ENCODE results near the gene CARMIL1. TPM values are rescaled to one million over a fixed set of nuclear protein-coding genes. Genes with fewer than 3 reads are reported as not detected.

Gene CARMIL1
- total RNA-seq, 1 experiment from 2014 or later = 23.6 TPM

DNA sequence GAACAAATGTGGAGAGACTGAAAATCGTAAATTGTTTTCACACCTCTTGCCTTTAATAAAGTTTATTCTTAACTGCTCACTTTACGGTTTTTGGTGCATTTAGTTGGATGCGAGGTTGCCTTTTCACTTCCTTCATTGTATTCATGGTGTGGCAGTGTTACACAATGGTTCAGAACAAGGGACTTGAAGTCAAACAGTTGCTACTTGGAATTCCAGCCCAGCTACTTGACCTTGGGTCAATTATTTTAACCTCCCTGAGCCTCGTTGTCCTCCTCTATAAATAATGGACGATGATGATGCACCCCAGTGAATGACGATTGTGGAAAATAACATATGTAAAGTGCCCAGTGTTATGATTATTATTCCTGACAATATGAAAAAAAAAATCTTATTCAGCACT, 72.3 kb downstream of the CARMIL1 start:
- WGBS (ENCODE audit: extremely low coverage, insufficient read length, low lambda C conversion rate) = no CpG with 5 or more reads among the region's 6 CpGs
- no peak overlapping the region for H2BK5ac ChIP-seq (ENCODE audit: insufficient read length, low read length)
- no peak overlapping the region for H3K9ac ChIP-seq (ENCODE audit: extremely low read depth, insufficient read length, low read length)
- no peak overlapping the region for H2AFZ ChIP-seq (ENCODE audit: low read length)
- no peak overlapping the region for H4K91ac ChIP-seq (ENCODE audit: insufficient read length, low read depth, low read length)
- H3K18ac ChIP-seq (ENCODE audit: insufficient read length, low read depth, low read length) = no peak overlapping the region
- no peak overlapping the region for H3K27ac ChIP-seq (ENCODE audit: insufficient read length, low read depth, low read length)
- H3K36me3 Mint-ChIP-seq (ENCODE audit: insufficient read depth in 1 of 3, low read depth in 3 of 3) = no peaks in the 10 kb centered on the region; a peak in 1 of 7 replicates
- no peak overlapping the region for H4K5ac ChIP-seq (ENCODE audit: insufficient read length, low read depth, low read length)
- H2BK15ac ChIP-seq (ENCODE audit: low read depth, low read length) = no peak overlapping the region
- no peaks in the 10 kb centered on the region for H3K27me3 ChIP-seq (ENCODE audit: insufficient read depth, low read length)
- H4K8ac ChIP-seq (replicated peaks; ENCODE audit: insufficient read length, low read depth, low read length) = no peak overlapping the region
- H3K23me2 ChIP-seq (ENCODE audit: insufficient read length, low read depth, low read length, poor library complexity, severe bottlenecking) = no peaks in the 10 kb centered on the region
- H3K4me1 Mint-ChIP-seq = peaks cover 0 to 3% of the 10 kb centered on the region in 2 experiments; a peak in 1 of 4 replicates
- no peak overlapping the region for H3K14ac ChIP-seq (ENCODE audit: insufficient read depth, low read length)
- H3K9me3 Mint-ChIP-seq = peaks cover 0 to 2% of the 10 kb centered on the region in 2 experiments; a peak in 1 of 5 replicates
- H2BK120ac ChIP-seq (ENCODE audit: low read depth, low read length, poor library complexity, severe bottlenecking) = no peak overlapping the region
- peaks cover 6% of the 10 kb centered on the region; the same call in 1 of the 2 replicates for H3K79me2 ChIP-seq (ENCODE audit: insufficient read depth, low read length)
- no peak for DNase-seq
- H4K20me1 ChIP-seq (ENCODE audit: control insufficient read depth, insufficient read depth, insufficient read length) = no peaks in the 10 kb centered on the region
- H3K4me3 Mint-ChIP-seq = no peak overlapping the region
- H3K4ac ChIP-seq (ENCODE audit: low read depth, low read length) = no peak overlapping the region
- H2BK20ac ChIP-seq (ENCODE audit: low read depth, low read length, poor library complexity, severe bottlenecking) = no peak overlapping the region
- H2BK12ac ChIP-seq (ENCODE audit: insufficient read length, low read depth, low read length) = no peak overlapping the region
- H3K4me2 ChIP-seq (ENCODE audit: insufficient read depth, insufficient read length, low read length) = no peak overlapping the region
- peaks cover 7% of the 10 kb centered on the region for H3K79me1 ChIP-seq (ENCODE audit: insufficient read depth, low read depth, low read length, poor library complexity, severe bottlenecking)
- no peaks in the 10 kb centered on the region for H3K9me3 ChIP-seq (ENCODE audit: control insufficient read depth, low read depth, low read length)
- H3K27me3 Mint-ChIP-seq (ENCODE audit: low read depth) = no peaks in the 10 kb centered on the region
- no peak overlapping the region for H3K27ac Mint-ChIP-seq
- no peak overlapping the region for H3T11ph ChIP-seq (ENCODE audit: low read length)
- no peak overlapping the region for H3K56ac ChIP-seq (ENCODE audit: insufficient read length, low read depth, low read length)
- no peaks in the 10 kb centered on the region for H3K4me1 ChIP-seq (ENCODE audit: insufficient read depth, low read length)
- H3K23ac ChIP-seq (ENCODE audit: insufficient read length, low read depth, low read length) = no peak overlapping the region
- TF ChIP-seq, protein P1, sequence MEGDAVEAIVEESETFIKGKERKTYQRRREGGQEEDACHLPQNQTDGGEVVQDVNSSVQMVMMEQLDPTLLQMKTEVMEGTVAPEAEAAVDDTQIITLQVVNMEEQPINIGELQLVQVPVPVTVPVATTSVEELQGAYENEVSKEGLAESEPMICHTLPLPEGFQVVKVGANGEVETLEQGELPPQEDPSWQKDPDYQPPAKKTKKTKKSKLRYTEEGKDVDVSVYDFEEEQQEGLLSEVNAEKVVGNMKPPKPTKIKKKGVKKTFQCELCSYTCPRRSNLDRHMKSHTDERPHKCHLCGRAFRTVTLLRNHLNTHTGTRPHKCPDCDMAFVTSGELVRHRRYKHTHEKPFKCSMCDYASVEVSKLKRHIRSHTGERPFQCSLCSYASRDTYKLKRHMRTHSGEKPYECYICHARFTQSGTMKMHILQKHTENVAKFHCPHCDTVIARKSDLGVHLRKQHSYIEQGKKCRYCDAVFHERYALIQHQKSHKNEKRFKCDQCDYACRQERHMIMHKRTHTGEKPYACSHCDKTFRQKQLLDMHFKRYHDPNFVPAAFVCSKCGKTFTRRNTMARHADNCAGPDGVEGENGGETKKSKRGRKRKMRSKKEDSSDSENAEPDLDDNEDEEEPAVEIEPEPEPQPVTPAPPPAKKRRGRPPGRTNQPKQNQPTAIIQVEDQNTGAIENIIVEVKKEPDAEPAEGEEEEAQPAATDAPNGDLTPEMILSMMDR (conservative IDR thresholded peaks at IDR 0.05) = no peak
- H2AK5ac ChIP-seq (ENCODE audit: insufficient read length, low read length) = no peak overlapping the region

Measured in H9 (cell line).